Mammary epithelial cell (primary cell): ENCODE measurements around the gene RNF144B.

Experiments used
- EZH2 ChIP-seq: IDR thresholded peaks from 2 replicates; pipeline ENCODE4 v1.6.1; 2012; ENCODE audit warnings: low read length, inconsistent platforms, borderline replicate concordance
- TF ChIP-seq, protein P1 (sequence below), 2 donors: IDR thresholded peaks in 1 of 2; conservative IDR thresholded peaks in 1 of 2; 2 replicates each; pipeline ENCODE4 v1.5.1; 2011 to 2012; ENCODE audit warnings: inconsistent platforms in 2 of 2, low read length in 2 of 2, mild to moderate bottlenecking in 2 of 2, control low read depth in 1 of 2, low read depth in 1 of 2; ENCODE audit not compliant: insufficient read depth in 1 of 2; ENCODE audit errors: extremely low read depth in 1 of 2

DNA sequence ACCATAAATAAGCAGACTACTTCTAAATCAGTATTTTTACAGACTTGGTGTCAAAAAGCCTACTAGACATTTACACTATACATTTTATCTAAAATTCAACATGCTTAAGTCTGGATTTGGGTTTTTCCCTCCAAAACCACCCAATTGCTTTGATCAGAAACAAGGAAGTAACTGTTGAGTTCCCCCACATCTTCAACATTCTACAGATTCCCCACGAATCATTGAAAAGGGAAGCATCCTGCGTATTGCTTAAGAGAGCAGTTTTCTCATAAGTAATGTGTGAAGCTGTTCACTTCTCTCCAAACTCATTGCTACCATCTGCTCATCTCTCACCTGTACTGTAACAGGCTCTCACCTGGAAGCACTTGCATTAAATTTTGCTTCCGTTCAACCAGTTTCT is 36.4 kb upstream of the RNF144B start:
- TF ChIP-seq, protein P1, sequence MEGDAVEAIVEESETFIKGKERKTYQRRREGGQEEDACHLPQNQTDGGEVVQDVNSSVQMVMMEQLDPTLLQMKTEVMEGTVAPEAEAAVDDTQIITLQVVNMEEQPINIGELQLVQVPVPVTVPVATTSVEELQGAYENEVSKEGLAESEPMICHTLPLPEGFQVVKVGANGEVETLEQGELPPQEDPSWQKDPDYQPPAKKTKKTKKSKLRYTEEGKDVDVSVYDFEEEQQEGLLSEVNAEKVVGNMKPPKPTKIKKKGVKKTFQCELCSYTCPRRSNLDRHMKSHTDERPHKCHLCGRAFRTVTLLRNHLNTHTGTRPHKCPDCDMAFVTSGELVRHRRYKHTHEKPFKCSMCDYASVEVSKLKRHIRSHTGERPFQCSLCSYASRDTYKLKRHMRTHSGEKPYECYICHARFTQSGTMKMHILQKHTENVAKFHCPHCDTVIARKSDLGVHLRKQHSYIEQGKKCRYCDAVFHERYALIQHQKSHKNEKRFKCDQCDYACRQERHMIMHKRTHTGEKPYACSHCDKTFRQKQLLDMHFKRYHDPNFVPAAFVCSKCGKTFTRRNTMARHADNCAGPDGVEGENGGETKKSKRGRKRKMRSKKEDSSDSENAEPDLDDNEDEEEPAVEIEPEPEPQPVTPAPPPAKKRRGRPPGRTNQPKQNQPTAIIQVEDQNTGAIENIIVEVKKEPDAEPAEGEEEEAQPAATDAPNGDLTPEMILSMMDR (conservative IDR thresholded peaks at IDR 0.05 in 1 of 2, IDR thresholded peaks at IDR 0.05 in 1 of 2; ENCODE audit: extremely low read depth in 1 of 2, insufficient read depth in 1 of 2, low read depth in 1 of 2, low read length in 2 of 2): no peak
- no peak for TF ChIP-seq EZH2
